ENCODE results near the gene CHRNA3. TPM values are rescaled to one million over a fixed set of nuclear protein-coding genes. Genes with fewer than 3 reads are reported as not detected.

Gene CHRNA3
- total RNA-seq, 1 donor from 2014 or later, result 1.6 TPM

DNA sequence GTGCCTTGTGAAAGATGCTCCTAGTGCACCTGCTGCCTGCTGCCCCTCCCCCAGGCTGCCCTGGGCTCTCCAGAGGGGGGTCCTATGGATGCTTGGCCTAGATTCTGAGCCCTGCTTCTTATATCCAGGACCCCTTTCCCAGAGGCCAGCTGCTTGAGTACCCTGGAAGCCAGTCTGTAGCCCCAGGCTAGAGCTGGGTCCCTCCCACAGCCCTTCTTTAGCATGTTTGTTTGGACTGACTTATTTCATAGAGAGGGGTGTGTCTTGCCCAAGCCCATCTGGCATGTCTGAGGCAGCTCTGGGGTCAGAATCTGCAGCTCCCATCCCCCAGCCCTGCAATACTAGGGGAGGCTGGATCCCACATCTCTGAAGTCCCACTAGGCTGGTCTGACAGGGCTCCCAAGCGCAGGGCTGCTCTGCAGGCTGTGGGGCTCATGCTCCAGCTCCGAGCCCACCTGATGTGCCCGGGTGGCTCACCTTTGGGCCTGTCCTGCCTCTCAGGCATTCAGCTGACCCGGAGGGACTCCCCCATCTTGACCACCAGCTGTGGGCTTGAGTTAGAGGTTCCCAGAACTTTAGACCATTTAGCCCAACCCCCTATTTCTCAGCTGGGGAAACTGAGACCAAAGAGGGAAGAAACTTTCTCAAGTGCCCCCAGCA, 17.1 kb upstream of the CHRNA3 start:
- Mint-ChIP-seq H3K4me3 (no peak overlapping the region), H3K27me3 (ENCODE audit: insufficient read depth, low read depth) (peaks cover 28% of the 10 kb centered on the region)
- peaks cover 15% of the 10 kb centered on the region for H3F3A ChIP-seq (ENCODE audit: low read depth)

DNA sequence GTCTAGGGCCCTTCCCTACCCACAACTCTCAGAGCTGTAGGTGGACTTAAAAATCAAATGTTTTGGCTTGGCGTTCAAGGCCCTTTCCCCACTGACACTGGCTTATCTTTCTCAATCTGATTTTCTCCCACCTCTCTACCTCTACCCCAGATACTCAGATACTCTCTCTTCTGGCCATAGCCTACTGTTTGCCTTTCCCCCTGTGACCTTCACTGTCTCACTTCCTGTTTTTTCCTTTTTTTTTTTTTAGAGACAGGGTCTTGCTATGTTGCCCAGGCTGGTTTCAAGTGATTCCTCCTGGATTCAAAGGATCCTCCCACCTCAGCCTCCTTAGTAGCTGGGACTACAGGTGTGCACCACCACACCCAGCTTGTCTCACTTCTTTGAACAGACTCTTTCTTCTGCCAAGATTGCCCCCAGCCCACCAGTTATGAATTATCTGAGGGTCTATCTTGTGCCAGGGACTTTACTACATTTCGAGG, 15.6 kb upstream of the CHRNA3 start:
- no peak overlapping the region for H3K4me3 ChIP-seq
- no peak for DNase-seq (ENCODE audit: low spot score)
- H3K27me3 ChIP-seq, result peaks cover 16% of the 10 kb centered on the region
- Mint-ChIP-seq H3K27me3 (ENCODE audit: insufficient read depth, low read depth) (peaks cover 25% of the 10 kb centered on the region), H3K4me1 (peaks cover 8% of the 10 kb centered on the region), H3K9me3 (peaks cover 5% of the 10 kb centered on the region), H3K27ac (no peak overlapping the region), H3K4me3 (peak overlapping the region; percentile 8), H3K36me3 (no peaks in the 10 kb centered on the region)
- no peak overlapping the region for H3K9ac ChIP-seq
- no peak overlapping the region for H3K27ac ChIP-seq
- no peaks in the 10 kb centered on the region for H4K20me1 ChIP-seq (ENCODE audit: low read depth)
- H3F3A ChIP-seq (ENCODE audit: low read depth), result peaks cover 9% of the 10 kb centered on the region
- no peak overlapping the region for H2AFZ ChIP-seq (replicated peaks)
- no peaks in the 10 kb centered on the region for H3K9me3 ChIP-seq (ENCODE audit: low read depth)
- TF ChIP-seq, protein P1, sequence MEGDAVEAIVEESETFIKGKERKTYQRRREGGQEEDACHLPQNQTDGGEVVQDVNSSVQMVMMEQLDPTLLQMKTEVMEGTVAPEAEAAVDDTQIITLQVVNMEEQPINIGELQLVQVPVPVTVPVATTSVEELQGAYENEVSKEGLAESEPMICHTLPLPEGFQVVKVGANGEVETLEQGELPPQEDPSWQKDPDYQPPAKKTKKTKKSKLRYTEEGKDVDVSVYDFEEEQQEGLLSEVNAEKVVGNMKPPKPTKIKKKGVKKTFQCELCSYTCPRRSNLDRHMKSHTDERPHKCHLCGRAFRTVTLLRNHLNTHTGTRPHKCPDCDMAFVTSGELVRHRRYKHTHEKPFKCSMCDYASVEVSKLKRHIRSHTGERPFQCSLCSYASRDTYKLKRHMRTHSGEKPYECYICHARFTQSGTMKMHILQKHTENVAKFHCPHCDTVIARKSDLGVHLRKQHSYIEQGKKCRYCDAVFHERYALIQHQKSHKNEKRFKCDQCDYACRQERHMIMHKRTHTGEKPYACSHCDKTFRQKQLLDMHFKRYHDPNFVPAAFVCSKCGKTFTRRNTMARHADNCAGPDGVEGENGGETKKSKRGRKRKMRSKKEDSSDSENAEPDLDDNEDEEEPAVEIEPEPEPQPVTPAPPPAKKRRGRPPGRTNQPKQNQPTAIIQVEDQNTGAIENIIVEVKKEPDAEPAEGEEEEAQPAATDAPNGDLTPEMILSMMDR (IDR thresholded peaks at IDR 0.05), result no peak
- no peak for TF ChIP-seq EZH2phosphoT487 (IDR thresholded peaks at IDR 0.05)
- no peak overlapping the region for H3K4me2 ChIP-seq
- no peaks in the 10 kb centered on the region for H3K4me1 ChIP-seq
- no peaks in the 10 kb centered on the region for H3K79me2 ChIP-seq (ENCODE audit: low read depth)
- H3K36me3 ChIP-seq, result no peaks in the 10 kb centered on the region

More for the DNA sequence above, 17.1 kb upstream of the CHRNA3 start:
- no peaks in the 10 kb centered on the region for H3K9me3 ChIP-seq (ENCODE audit: low read depth)
- H3K36me3 ChIP-seq, result no peaks in the 10 kb centered on the region
- TF ChIP-seq EZH2 (IDR thresholded peaks at IDR 0.05), result no peak
- TF ChIP-seq EZH2phosphoT487 (IDR thresholded peaks at IDR 0.05), result no peak
- TF ChIP-seq, protein P1 (IDR thresholded peaks at IDR 0.05), result no peak
- Mint-ChIP-seq H3K4me1 (peaks cover 13% of the 10 kb centered on the region), H3K36me3 (no peaks in the 10 kb centered on the region), H3K27ac (no peak overlapping the region), H3K9me3 (peaks cover 1% of the 10 kb centered on the region)
- no peaks in the 10 kb centered on the region for H3K79me2 ChIP-seq (ENCODE audit: low read depth)
- peaks cover 30% of the 10 kb centered on the region for H3K27me3 ChIP-seq
- no peak overlapping the region for H3K9ac ChIP-seq
- no peak overlapping the region for H2AFZ ChIP-seq (replicated peaks)
- no peaks in the 10 kb centered on the region for H4K20me1 ChIP-seq (ENCODE audit: low read depth)
- no peak overlapping the region for H3K4me2 ChIP-seq
- peaks cover 6% of the 10 kb centered on the region for H3K4me1 ChIP-seq
- no peak overlapping the region for H3K27ac ChIP-seq
- DNase-seq (ENCODE audit: low spot score), result no peak
- H3K4me3 ChIP-seq, result no peak overlapping the region

DNA sequence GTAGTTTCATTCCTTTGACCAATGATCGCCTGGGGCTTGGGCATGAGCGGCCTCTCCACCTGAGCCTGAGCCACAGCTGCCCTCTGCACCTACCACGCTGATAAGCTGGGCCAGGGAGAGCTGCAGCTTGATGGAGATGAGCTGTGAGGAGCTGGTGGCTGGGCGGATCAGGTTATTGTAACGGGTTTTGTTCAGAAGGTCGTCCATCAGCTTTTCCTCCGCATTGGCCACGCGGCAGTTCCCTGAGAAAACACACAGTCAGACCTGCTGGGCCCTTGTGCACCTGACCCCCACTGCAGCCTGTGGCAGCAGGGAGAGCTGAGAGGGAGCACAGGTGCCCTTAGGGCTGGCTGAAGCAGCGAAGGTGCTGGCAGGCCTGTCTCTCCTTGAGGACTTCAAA, 14.6 kb upstream of the CHRNA3 start:
- Mint-ChIP-seq H3K4me1 (peaks cover 6% of the 10 kb centered on the region), H3K27me3 (ENCODE audit: insufficient read depth, low read depth) (peaks cover 23% of the 10 kb centered on the region), H3K4me3 (no peak overlapping the region), H3K36me3 (no peaks in the 10 kb centered on the region), H3K27ac (no peak overlapping the region), H3K9me3 (peaks cover 5% of the 10 kb centered on the region)
- Histone ChIP-seq H3K27me3 (peaks cover 9% of the 10 kb centered on the region), H3F3A (ENCODE audit: low read depth) (peaks cover 7% of the 10 kb centered on the region), H3K9me3 (ENCODE audit: low read depth) (no peaks in the 10 kb centered on the region), H3K4me2 (no peak overlapping the region), H3K4me1 (no peaks in the 10 kb centered on the region), H3K4me3 (no peak overlapping the region), H3K9ac (no peak overlapping the region), H2AFZ (replicated peaks) (no peak overlapping the region), H3K27ac (no peak overlapping the region), H3K79me2 (ENCODE audit: low read depth) (no peaks in the 10 kb centered on the region), H3K36me3 (no peaks in the 10 kb centered on the region), H4K20me1 (ENCODE audit: low read depth) (no peaks in the 10 kb centered on the region)
- DNase-seq (ENCODE audit: low spot score), result no peak
- no peak for TF ChIP-seq EZH2 (IDR thresholded peaks at IDR 0.05)
- TF ChIP-seq EZH2phosphoT487 (IDR thresholded peaks at IDR 0.05), result no peak
- TF ChIP-seq, protein P1 (IDR thresholded peaks at IDR 0.05), result no peak

Measured in neural progenitor cell (in vitro differentiated cells).